ENCODE results near the gene ADAMTS13. TPM values are rescaled to one million over a fixed set of nuclear protein-coding genes. Genes with fewer than 3 reads are reported as not detected.
A peak's percentile ranks its signal among the peaks of the same experiment; 100 is the strongest.

Gene ADAMTS13
- polyA plus RNA-seq, 10 donors: 3.8 to 8.6 (median 5.9) TPM

DNA sequence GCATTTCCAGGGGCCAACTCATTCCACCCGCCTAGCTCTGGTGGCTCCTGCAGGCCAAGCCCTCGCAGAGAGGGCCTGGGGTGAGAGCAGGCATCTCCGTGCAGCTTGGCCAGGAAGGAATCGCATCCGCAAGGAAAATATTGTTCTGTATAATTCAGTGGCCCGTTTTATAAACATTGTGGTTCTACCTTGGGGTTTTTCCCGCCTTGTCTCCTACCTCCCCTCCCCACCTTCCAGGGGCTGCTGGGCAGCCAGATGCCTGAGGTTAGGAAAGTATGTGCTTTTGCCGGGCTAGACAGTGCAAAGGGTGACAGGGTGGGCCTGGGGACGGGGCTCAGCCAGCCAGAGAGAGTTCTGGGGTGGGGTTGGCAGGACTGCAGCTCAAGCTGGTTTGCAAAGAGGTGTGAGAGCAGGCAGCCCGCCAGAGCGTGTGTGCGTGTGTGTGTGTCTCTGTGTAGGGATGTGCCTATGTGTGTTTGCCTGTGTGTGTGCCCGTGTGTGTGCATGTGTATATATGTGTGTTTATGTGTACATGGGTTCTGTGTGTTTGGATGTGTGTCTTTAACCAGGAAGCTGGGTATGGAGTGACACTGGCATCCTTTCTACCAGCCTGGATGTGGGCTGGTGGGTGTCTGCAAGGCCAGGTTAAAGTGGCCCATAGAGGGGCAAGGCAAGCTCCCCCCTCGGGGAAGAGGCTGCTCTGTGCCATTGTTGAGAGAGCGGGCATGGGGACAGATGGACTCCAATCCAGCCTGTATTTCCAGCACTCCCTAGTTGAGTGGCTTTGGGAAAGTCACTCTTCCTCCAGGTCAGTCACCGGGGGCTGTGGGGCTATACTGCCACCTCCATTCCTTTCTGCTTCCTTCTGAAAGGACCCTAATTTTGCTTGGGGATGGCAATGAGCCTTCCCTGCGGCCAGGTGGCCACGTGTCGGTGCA, 67.4 kb downstream of the ADAMTS13 start:
- DNase-seq: no peak

DNA sequence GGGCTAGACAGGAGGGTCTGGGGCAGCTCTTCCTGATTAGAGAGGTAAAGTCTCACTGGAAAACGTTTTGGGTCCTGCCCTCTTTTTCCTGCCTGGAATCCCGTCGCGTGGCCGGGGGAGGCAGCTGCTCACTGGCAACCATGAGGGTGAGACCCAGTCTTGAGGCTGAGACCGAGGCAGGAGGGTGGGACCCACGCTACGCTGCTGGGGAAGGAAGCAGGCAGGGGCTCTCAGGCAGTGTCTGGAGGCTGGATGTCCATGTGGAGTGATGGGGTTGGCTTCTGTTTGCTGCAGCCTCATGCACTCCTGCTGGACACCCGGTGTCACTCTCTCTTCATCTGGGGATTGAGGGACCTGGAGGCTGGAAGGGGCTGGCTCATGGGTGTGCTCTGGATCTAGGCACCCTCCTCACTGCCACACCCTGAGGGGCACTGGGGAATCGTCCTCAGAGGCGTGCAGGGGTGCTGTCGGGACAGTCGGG, 68.1 kb downstream of the ADAMTS13 start:
- DNase-seq: no peak

GRCh38 chr9:133490865-133491655, 68.9 kb downstream of the ADAMTS13 start:
- no peak for DNase-seq

DNA sequence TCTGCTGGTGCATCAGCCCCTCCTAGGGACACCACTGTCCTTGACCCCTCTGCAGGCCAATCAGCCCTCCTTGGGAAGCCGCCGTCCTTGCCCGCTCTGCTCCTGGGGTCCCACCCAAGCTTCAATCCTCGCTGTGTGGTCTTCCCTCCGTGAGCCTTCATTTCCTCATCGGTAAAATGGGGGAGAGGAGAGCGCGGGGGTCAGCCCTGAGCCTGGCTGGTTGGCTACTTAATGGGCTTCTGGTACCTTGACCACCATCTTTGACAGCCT, 69.4 kb downstream of the ADAMTS13 start:
- no peak for DNase-seq

DNA sequence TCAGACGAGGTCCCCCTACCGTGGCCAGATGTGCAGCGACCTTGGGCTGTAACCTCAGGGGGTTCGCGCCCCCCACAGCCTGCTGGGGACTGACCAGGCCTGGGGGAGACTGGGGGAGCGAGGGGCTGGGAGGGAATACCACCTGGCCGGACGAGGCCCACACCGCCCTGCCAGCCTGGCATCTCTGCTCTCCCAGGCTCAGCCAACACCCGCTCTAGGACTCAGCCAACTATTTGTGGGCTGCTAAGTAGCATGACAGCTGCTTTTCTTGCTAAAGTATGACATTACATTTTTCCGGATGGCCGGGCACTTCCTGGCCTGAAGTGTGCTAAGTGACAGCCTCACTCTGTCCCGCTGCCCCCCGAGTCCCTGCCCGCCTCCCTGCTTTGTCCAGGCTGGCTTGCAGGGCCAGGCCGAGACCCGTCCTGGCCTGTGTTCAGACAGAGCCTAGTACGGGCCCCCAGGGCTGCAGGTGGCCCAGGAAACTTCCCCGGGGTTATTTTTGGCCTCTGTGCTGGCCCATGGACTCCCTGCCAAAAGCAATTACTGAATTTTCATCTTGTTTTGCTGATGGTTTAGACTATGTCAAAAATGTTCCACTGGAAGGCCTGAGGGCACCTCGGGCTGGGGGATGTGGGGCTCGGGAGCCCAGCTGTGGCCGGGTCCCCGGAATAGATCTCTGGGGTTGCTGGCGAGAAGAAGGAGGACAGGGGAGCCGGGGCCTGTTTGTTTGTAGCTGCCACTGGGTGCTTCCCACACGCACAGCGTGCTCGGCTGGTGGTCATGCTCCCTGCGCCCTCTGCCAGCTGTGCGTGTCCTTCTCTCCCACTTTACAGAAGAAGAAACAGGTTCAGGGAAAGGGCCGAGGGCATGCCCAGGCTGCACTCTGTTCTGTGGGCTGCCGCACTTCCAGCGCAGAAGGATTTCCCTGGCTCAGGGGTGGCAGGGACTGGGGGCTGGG, 70.2 kb downstream of the ADAMTS13 start:
- peak in 2 of 3 donors; percentile 65 to 81 for DNase-seq

- no peak for DNase-seq
Observed at GRCh38 chr9:133493428-133493827, 71.3 kb downstream of the ADAMTS13 start.

DNA sequence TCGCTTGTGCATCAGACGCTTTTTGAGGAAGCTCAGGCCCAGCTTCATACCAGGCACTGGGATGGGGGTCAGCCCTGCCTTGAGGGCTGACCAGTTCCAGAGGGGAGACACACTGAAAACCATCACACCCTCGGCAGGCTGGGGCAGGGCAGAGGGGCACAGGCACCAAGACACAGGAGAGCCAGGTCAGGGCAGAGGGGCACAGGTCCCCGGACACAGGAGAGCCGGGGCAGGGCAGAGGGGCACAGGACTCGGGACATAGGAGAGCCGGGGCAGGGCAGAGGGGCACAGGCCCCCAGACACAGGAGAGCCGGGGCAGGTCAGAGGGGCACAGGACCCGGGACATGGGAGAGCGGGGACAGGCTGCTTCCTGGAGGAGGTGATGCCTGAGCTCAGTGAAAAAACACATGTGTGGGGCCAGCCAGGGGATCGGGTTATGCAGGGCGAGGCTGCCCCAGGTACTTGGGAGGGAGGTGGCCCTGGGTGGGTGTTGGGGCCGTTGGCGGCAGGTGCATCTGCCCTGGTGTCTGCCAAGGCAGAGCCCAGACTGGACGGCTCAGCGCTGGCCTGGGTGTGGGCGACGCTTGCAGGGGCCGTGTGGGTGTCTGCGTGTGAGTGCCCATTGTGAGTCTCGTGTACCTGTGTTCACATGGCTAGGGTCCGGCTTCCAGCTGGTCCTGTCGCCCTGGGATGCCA, 71.8 kb downstream of the ADAMTS13 start:
- DNase-seq: no peak

DNA sequence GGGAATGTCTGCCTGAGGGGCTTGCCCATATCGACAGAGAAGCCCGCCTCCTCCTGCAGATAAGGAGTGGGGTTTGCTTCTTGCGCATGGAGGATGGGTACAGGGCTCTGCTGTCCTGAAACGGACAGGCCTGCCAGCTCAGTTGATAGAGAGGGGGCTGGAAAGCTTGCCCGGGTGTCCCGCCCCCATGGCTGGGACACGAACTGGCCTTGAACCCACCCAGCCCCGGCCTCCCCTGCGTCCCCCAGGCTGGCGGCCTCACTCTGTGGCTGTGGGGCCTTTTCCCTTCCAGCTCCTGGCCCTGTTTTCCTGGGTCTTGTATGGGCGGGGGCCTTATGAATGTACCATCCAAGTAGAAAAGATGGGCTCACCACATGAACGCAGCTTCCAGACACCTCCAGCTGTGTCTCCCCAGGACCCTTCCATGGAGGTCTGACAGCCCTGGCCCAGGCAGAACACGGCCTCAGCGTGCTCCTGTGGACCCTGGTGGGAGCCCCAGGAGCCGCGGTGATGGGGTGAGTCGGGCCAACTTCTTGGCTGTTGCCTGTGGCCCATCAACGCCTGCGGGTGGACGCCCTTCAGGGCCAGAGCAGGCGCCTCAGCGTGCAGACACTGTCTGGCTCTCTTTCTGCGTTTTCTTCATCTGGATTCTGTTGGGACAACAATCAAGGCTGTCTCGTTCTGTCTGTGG, 72.6 kb downstream of the ADAMTS13 start:
- peak in 1 of 3 donors; percentile 40 for DNase-seq

DNA sequence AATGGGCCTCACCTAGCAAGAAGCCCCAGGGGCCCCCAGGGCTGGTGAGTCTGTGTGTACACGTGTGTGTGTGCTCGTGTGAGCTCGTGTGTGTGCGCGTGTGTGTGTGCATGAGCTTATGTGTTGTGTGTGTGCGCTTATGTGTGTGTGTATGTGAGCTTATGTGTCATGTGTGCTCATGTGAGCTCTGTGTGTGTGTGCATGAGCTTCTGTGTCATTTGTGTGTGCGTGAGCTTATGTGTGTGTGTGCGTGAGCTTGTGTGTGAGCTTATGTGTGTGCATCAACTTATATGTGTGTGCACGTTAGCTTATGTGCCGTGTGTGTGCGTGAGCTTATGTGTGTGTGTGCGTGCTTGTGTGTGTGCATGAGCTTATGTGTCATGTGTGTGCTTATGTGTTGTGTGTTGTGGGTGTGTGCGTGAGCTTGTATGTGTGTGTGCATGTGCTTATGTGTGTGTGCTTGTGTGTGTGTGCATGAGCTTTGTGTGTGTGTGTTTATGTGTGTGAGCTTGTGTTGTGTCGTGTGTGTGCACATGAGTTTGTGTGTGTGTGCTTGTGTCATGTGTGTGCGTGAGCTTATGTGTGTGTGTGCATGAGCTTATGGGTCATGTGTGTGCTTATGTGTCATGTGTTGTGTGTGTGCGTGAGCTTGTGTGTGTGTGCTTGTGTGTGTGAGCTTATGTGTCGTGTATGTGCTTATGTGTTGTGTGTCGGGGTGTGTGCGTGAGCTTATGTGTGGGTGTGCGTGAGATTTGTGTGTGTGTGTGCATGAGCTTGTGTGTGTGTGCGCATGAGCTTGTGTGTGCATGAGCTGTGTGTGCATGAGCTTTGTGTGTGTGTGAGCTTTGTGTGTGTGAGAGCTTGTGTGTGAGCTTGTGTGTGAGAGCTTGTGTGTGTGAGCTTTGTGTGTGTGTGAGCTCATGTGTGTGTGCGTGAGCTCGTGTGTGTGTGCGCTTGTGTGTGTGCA, 73.4 kb downstream of the ADAMTS13 start:
- no peak for DNase-seq

GRCh38 chr9:133496861-133497842, 75.0 kb downstream of the ADAMTS13 start:
- no peak for DNase-seq

DNA sequence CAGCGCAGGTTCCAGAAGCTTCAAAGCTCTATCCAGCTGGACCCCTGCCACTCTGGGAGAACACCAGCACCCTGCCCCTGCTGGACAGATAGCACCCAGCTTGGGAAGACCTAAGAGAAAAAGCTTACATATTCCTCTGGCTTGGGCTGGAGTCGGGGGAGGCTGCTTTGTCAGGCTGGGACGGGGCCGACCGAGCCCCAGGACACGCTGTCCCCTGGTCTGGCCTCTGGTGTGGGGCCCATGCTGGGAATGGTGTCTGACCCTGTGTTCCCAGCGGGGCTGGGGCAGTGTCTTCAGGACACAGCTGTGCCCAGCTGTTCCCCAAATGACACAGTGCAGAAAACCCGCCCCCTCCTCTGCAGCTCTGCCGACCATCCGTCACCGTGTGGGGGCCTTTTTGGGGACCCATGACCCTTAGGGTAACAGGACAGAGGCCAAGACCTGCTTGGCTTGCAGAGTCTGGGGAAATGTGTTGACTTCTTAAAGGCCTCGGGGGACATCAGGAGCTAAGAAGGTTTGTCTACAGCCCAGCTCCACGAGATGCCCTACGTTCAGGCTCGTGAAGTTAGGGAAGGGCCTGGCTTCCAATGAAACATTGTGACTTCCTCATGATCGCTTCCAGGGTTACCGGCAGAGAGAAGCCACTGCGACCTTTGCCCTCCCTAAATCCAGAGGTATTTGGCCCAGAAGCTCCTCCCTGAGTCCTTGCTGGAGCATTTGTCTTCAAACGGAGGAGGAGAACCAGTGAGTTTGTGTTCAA, 77.1 kb downstream of the ADAMTS13 start:
- DNase-seq: no peak

GRCh38 chr9:133499892-133500270, 77.7 kb downstream of the ADAMTS13 start:
- no peak for DNase-seq

- DNase-seq: no peak
Observed at GRCh38 chr9:133502112-133502511, 79.9 kb downstream of the ADAMTS13 start.

DNA sequence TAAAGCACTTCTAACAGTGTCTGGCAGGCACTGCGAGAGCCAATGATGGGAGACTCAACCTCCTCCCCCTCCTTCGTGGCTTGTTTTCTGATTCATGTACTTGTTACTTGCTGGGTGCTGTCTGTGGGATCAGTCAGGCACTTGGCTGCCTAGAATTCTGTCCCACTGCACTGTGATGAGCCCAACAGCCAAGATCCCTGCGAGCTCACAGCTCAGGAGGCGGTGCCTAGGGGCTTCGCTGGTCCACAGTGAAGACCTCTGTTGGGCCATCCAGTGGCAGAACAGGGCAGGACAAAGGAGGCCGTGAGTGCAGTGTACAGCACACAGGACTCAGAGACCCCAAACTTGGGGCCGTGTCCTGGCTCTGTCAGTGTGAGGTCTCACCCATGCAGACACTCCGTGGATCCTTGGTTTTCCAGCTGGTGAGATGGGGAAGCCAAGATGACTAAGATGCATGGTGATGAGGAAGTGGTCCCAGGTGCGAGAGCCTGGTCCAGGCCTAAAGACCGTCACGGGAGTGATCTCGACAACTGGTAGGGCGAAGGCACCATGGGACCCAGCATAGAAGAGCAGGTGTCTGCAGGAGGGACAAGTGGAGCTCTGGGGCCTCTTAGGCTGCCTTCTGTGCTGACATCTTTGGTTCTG, 83.1 kb downstream of the ADAMTS13 start:
- no peak for DNase-seq

DNA sequence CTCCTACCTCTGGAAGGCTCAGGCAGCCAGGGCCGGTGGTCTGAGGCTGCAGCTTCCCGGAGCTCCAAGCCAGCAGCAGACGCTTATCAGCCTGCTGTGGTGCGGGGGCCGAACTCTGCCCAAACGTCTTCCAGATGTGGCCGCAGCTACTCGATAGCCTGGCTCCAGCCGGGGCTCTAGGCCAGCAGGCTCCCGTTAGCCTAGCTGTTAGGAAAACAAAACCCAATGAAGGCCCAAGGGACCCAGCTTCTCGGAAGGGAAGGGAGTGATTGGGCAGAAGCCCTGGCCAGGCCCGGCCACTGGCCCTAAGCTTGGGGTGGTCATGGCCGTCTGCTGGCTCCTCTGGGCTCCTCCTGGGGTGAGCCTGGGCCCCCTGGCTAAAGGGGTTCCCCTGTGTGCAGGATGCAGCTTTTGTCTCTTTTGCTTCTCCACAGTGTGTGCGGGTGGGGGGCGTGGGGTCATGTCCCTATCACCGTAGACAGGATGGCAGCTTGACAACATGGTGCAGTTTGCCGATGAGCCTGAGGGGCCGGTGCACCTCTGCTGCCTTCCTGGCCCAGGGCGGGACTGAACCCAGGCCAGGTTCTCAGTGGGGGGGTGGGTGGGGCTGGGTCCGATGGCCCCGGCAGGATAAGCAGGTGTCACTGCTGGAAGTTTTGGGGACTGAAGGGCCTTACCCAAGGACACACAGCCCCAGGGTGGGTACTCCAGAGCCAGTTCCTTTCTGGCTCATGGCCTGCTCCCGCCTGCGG, 83.9 kb downstream of the ADAMTS13 start:
- DNase-seq: peak in 2 of 3 donors; percentile 62 to 78

GRCh38 chr9:133506653-133507038, 84.5 kb downstream of the ADAMTS13 start:
- DNase-seq: peak in 1 of 3 donors; percentile 68
